Loucy (cell line): ENCODE data around the gene U2AF1.
"Not testable (repeated sequence)": the region's sequence is repeated elsewhere in the genome, so short reads cannot be mapped to it uniquely, and the experiment has no call there.

ENCODE experiments used
- H2AFZ ChIP-seq: fragments of 200-600 bp; sonication (generic); 2 replicates; pipeline ENCODE4 v1.6.0; 2016; ENCODE audit warnings: antibody characterized with exemption, mild to moderate bottlenecking, low read length, moderate library complexity
- H3F3A ChIP-seq: fragments of 200-600 bp; 2 replicates; pipeline ENCODE4 v1.6.0; 2016; ENCODE audit warnings: antibody characterized with exemption, low read depth, mild to moderate bottlenecking
- H3K27me3 ChIP-seq: fragments of 200-600 bp; sonication (generic); 2 replicates; pipeline ENCODE4 v1.6.1; 2014; ENCODE audit warnings: low read length, mild to moderate bottlenecking; ENCODE audit not compliant: insufficient read depth, poor library complexity, severe bottlenecking
- H3K36me3 ChIP-seq: fragments of 200-600 bp; sonication (generic); 2 replicates; pipeline ENCODE4 v1.6.1; 2016; ENCODE audit warnings: low read length; ENCODE audit not compliant: insufficient read depth
- H3K4me1 ChIP-seq: fragments of 200-600 bp; sonication (generic); 2 replicates; pipeline ENCODE4 v1.5.1; 2014; ENCODE audit warnings: low read length, mild to moderate bottlenecking; ENCODE audit not compliant: insufficient read depth, poor library complexity, severe bottlenecking
- H3K4me2 ChIP-seq: fragments of 200-600 bp; sonication (generic); 2 replicates; pipeline ENCODE4 v1.6.0; 2014; ENCODE audit warnings: antibody characterized with exemption, low read length, low read depth, mild to moderate bottlenecking; ENCODE audit not compliant: poor library complexity, severe bottlenecking
- H3K4me3 ChIP-seq: fragments of 200-600 bp; sonication (generic); 2 replicates; pipeline ENCODE4 v1.5.1; 2014; ENCODE audit warnings: low read length, mild to moderate bottlenecking, mixed read lengths; ENCODE audit not compliant: poor library complexity, severe bottlenecking
- H3K79me2 ChIP-seq: fragments of 200-600 bp; sonication (generic); 2 replicates; pipeline ENCODE4 v1.6.1; 2014; ENCODE audit warnings: low read length; ENCODE audit not compliant: insufficient read depth
- H3K9ac ChIP-seq: fragments of 200-600 bp; sonication (generic); 2 replicates; pipeline ENCODE4 v1.6.0; 2014; ENCODE audit warnings: mild to moderate bottlenecking, low read depth, low read length, moderate library complexity; ENCODE audit not compliant: poor library complexity, severe bottlenecking
- H3K9me2 ChIP-seq: fragments of 200-600 bp; sonication (generic); replicated peaks from 2 replicates; pipeline ENCODE4 v1.6.1; 2016; ENCODE audit warnings: low read depth, low read length, mixed read lengths
- H3K9me3 ChIP-seq: fragments of 200-600 bp; sonication (generic); 2 replicates; pipeline ENCODE4 v1.6.1; 2014; ENCODE audit warnings: mild to moderate bottlenecking, antibody characterized with exemption, low read length, low read depth; ENCODE audit not compliant: insufficient read depth
- H4K20me1 ChIP-seq: fragments of 200-600 bp; sonication (generic); 2 replicates; pipeline ENCODE4 v1.6.0; 2014; ENCODE audit warnings: antibody characterized with exemption, low read length, mild to moderate bottlenecking; ENCODE audit not compliant: insufficient read depth, poor library complexity, severe bottlenecking

U2AF1 gene

GRCh38 chr21:43106965-43107793, at the start of gene U2AF1:
TSS of gene U2AF1 (minus strand) at chr21:43107570. CDS start at chr21:43107494, 76 bp downstream.
- not testable (repeated sequence) for H3K9me3 ChIP-seq, H3K4me2 ChIP-seq, H3K9me2 ChIP-seq, H3K27me3 ChIP-seq, H3K9ac ChIP-seq, H3K36me3 ChIP-seq, H4K20me1 ChIP-seq, H2AFZ ChIP-seq, H3K4me1 ChIP-seq, H3K79me2 ChIP-seq, H3F3A ChIP-seq
- peak within 1 kb of the TSS; percentile 54 for H3K4me3 ChIP-seq

- H3K36me3 ChIP-seq, H3K27me3 ChIP-seq, H3K9me2 ChIP-seq, H3F3A ChIP-seq, H2AFZ ChIP-seq, H4K20me1 ChIP-seq, H3K9ac ChIP-seq, H3K4me2 ChIP-seq, H3K79me2 ChIP-seq, H3K9me3 ChIP-seq, H3K4me1 ChIP-seq, H3K4me3 ChIP-seq: not testable (repeated sequence)
These were observed 46.2 kb upstream of the U2AF1 start for GRCh38 chr21:43153601-43154000.

- not testable (repeated sequence) for H3K9me3 ChIP-seq, H3K27me3 ChIP-seq, H3K4me3 ChIP-seq, H3K4me2 ChIP-seq, H3K79me2 ChIP-seq, H2AFZ ChIP-seq, H4K20me1 ChIP-seq, H3K36me3 ChIP-seq, H3K9me2 ChIP-seq, H3F3A ChIP-seq, H3K9ac ChIP-seq, H3K4me1 ChIP-seq
These were observed 42.0 kb upstream of the U2AF1 start for GRCh38 chr21:43149344-43149743.

GRCh38 chr21:43147999-43148398, 40.6 kb upstream of the U2AF1 start:
- not testable (repeated sequence) for H3K4me3 ChIP-seq, H3K79me2 ChIP-seq, H4K20me1 ChIP-seq, H3K4me2 ChIP-seq, H3K9ac ChIP-seq, H3K4me1 ChIP-seq, H3K9me2 ChIP-seq, H3F3A ChIP-seq, H2AFZ ChIP-seq, H3K9me3 ChIP-seq, H3K36me3 ChIP-seq, H3K27me3 ChIP-seq

- not testable (repeated sequence) for H3K27me3 ChIP-seq
These were observed 39.3 kb upstream of the U2AF1 start for GRCh38 chr21:43146637-43147036.

GRCh38 chr21:43141407-43141806, 34.0 kb upstream of the U2AF1 start:
- not testable (repeated sequence) for H3K27me3 ChIP-seq, H3K4me2 ChIP-seq, H3K4me1 ChIP-seq, H3F3A ChIP-seq, H3K9me2 ChIP-seq, H4K20me1 ChIP-seq, H3K36me3 ChIP-seq, H3K9me3 ChIP-seq, H3K79me2 ChIP-seq, H2AFZ ChIP-seq, H3K4me3 ChIP-seq, H3K9ac ChIP-seq

More at GRCh38 chr21:43146637-43147036, 39.3 kb upstream of the U2AF1 start:
- not testable (repeated sequence) for H3F3A ChIP-seq, H3K4me2 ChIP-seq, H3K36me3 ChIP-seq, H3K9me3 ChIP-seq, H3K9ac ChIP-seq, H4K20me1 ChIP-seq, H2AFZ ChIP-seq, H3K9me2 ChIP-seq, H3K79me2 ChIP-seq, H3K4me3 ChIP-seq, H3K4me1 ChIP-seq

GRCh38 chr21:43138944-43139343, 31.6 kb upstream of the U2AF1 start:
- not testable (repeated sequence) for H3K4me2 ChIP-seq, H3K27me3 ChIP-seq, H3K79me2 ChIP-seq, H3K9me3 ChIP-seq, H3K9me2 ChIP-seq, H4K20me1 ChIP-seq, H3K4me1 ChIP-seq, H2AFZ ChIP-seq, H3K4me3 ChIP-seq, H3F3A ChIP-seq, H3K9ac ChIP-seq, H3K36me3 ChIP-seq
